Central memory CD8-positive, alpha-beta T cell (primary cell): ENCODE results near the gene PMIS2.
A peak's percentile ranks its signal among the peaks of the same experiment; 100 is the strongest.

Experiments used
- ATAC-seq: fragments of 150-1000 bp; cut with Tn5 transposase; replicated peaks from 2 replicates; pipeline ENCODE4 v1.10.0; 2022; ENCODE audit warnings: mild to moderate bottlenecking, moderate FRiP score, moderate number of reproducible peaks; ENCODE audit not compliant: poor library complexity, severe bottlenecking; ENCODE audit errors: extremely low read depth
- DNase-seq, 2 donors: peaks; one replicate each; pipeline ENCODE4 v3.0.0; 2021; ENCODE audit warnings: low spot score in 2 of 2
- H3K27ac Mint-ChIP-seq: one replicate; pipeline ENCODE4 v1.8.0; 2022; ENCODE audit warnings: low read depth, mild to moderate bottlenecking, moderate library complexity, mixed read lengths
- H3K27me3 Mint-ChIP-seq: one replicate; pipeline ENCODE4 v1.8.0; 2022; ENCODE audit warnings: mixed read lengths
- H3K36me3 Mint-ChIP-seq: one replicate; pipeline ENCODE4 v1.8.0; 2022; ENCODE audit warnings: mild to moderate bottlenecking, moderate library complexity, mixed read lengths; ENCODE audit not compliant: insufficient read depth
- H3K4me1 Mint-ChIP-seq: one replicate; pipeline ENCODE4 v1.8.0; 2022; ENCODE audit warnings: mixed read lengths
- H3K4me3 Mint-ChIP-seq: one replicate; pipeline ENCODE4 v1.8.0; 2022; ENCODE audit warnings: mild to moderate bottlenecking, moderate library complexity, mixed read lengths
- H3K9me3 Mint-ChIP-seq: one replicate; pipeline ENCODE4 v1.8.0; 2022; ENCODE audit warnings: mixed read lengths

PMIS2 gene

DNA sequence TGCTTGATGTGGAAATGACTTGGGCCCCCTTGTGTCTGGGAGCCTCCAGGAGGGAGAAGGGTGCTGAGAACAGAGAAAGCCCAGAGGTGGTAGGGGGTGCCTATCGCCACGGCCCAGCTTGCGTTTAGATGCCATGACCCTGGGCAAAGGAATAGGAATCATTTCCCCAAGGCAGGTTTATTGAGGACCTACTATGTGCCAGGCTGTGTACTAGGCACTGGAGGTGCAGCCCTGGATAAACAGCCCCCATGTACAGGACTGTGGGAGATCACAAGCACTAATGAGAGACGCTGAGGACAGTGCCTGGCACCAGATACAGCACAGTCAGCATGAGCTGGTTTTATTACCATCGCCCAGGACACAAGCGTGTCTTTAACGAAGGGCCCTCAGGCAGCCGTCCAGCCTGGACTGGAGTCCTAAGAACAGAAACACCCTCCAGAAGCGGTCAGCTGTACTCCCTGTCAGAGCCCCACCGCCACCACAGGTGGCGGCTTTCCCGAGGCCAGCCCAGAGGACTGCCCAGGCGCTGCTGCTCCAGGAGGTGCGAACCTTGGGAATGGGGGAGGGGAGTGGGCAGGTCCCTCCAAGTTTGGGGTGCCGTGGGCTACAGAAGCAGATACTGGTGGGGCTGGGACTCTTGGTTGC, 36.0 kb upstream of the PMIS2 start:
- no peak for DNase-seq
- Mint-ChIP-seq H3K9me3 (no peaks in the 10 kb centered on the region), H3K27me3 (no peaks in the 10 kb centered on the region), H3K4me1 (peaks cover 30% of the 10 kb centered on the region), H3K36me3 (peaks cover 8% of the 10 kb centered on the region), H3K4me3 (no peak overlapping the region), H3K27ac (peak overlapping the region; percentile 26)
- no peak for ATAC-seq

DNA sequence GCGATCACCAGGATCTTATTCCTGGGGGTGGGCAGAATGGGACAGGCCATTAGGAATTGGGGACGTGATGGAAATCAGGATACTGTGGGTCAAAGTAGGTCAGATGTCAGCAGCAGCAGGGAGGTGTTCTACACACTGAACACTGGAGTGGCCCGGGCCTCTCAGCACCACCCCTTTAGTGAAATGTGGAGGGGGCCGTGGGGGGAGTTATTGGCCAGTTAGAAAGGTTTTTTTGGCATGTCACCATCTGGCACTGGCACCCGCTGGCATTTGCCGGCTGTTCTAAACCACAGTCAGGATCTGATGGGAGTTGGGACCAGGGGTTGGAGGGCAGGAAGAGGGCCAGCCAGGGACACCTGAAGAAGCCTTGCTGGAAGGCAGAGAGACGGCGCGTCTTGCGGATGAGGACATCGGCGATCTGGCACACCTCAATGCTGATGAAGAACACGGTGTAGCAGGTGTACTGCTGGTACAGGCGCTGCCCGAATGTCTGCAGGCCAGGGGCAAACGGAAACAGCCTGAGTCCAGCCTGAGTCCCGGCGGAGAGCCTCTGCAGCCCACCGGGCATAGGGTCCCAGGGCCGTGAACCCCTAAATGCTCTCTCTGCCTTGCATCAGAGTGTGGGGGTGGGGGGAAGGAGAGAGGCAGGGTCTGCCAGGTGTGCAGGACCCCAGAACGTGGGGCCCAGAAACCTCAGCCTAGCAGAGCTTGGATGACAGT, 34.7 kb upstream of the PMIS2 start:
- ATAC-seq, result no peak
- Mint-ChIP-seq H3K27ac (no peak overlapping the region), H3K4me1 (peaks cover 22% of the 10 kb centered on the region), H3K9me3 (no peaks in the 10 kb centered on the region), H3K36me3 (peaks cover 6% of the 10 kb centered on the region), H3K4me3 (no peak overlapping the region), H3K27me3 (no peaks in the 10 kb centered on the region)
- DNase-seq, result no peak

DNA sequence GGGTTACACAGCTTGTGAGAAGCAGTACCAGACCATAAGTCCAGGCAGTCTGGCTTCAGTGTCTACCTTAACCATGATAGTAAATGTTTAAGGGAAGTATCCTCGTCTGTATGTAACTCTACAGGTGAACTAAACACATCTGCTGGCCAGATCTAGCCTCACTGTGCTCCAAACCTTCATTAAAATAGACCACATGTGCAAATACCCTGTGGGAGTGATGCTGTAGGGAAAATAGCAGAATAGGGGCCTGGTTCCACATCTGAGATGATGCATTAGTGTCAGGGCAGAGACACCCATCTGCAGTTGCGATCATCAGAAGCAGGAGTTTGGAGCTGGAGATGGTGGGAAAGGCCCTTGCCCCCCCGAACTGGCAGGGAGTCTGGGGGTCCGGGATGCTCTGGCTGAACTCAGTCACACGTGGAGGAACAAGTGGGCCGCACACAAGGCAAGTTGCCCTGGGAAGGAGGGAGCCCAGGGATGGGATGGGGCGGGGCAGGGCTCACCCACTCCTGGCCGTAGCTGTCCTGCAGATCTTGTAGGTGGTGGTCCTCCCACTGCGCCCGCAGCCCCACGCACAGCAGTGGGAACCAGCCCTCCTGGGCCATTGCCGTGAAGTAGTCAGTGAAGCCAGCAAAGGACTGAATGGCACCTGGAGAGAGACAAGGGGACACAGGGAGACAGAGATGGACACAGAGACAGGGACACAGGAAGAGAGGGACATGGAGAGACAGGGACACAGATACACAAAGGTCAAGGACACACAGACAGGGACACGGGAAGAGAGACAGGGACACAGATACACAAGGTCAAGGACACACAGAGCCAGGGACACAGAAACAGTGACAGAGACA, 33.2 kb upstream of the PMIS2 start:
- H3K9me3 Mint-ChIP-seq, result no peaks in the 10 kb centered on the region
- H3K36me3 Mint-ChIP-seq, result peaks cover 4% of the 10 kb centered on the region
- no peak overlapping the region for H3K27ac Mint-ChIP-seq
- DNase-seq (no peak), ATAC-seq (no peak)
- H3K4me1 Mint-ChIP-seq, result peaks cover 18% of the 10 kb centered on the region
- no peak overlapping the region for H3K4me3 Mint-ChIP-seq
- no peaks in the 10 kb centered on the region for H3K27me3 Mint-ChIP-seq

DNA sequence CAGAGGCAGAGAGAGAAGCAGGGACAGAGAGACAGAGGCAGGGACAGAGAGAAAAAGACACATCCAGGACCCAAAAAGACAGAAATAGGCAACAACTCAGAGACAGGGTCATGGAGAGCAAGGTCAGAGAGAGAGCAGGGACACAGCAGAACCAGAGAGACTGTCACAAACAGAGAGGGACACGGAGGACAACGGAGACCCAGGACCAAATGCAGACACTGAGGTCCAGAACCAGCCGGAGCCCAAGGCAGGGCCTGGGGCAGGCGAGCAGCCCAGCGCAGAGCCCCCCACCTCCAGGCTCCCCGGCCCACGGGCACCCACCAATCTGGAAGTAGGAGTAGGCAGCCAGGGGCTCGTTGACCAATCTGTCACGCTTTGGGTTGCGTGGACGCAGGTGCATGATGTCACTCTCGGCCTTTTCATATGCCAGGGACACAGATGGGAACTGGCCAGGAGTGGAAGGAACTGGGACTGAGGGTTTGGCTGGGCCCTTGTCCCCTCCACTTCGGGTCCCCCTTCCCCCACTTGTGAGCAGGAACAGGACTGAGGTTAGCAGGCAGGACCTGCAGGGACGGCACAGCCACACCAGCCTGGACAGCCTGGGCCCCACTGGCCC, 32.5 kb upstream of the PMIS2 start:
- H3K36me3 Mint-ChIP-seq, result peaks cover 4% of the 10 kb centered on the region
- DNase-seq (no peak), ATAC-seq (no peak)
- no peak overlapping the region for H3K27ac Mint-ChIP-seq
- H3K4me3 Mint-ChIP-seq, result no peak overlapping the region
- H3K27me3 Mint-ChIP-seq, result no peaks in the 10 kb centered on the region
- peaks cover 16% of the 10 kb centered on the region for H3K4me1 Mint-ChIP-seq
- H3K9me3 Mint-ChIP-seq, result no peaks in the 10 kb centered on the region

DNA sequence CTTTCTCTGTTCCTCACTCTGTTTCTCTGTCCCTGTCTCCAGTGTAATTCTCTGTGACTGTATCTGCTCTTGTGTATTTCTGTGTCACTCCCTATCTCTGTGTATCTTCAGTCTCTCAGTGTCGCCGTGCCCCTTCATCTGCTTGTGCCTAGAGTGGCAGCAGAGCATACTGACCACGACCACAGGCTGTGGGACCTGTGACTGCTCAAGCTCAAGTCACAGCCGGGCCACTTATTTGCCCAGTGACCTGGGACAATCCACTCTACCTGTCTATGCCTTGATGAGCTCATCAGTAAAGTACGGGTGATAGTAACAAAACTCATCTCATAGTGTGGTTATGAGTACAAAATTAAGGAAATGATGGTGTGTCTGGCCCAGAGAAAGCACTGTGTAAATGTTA, 31.9 kb upstream of the PMIS2 start:
- H3K27ac Mint-ChIP-seq, result no peak overlapping the region
- peaks cover 10% of the 10 kb centered on the region for H3K4me1 Mint-ChIP-seq

DNA sequence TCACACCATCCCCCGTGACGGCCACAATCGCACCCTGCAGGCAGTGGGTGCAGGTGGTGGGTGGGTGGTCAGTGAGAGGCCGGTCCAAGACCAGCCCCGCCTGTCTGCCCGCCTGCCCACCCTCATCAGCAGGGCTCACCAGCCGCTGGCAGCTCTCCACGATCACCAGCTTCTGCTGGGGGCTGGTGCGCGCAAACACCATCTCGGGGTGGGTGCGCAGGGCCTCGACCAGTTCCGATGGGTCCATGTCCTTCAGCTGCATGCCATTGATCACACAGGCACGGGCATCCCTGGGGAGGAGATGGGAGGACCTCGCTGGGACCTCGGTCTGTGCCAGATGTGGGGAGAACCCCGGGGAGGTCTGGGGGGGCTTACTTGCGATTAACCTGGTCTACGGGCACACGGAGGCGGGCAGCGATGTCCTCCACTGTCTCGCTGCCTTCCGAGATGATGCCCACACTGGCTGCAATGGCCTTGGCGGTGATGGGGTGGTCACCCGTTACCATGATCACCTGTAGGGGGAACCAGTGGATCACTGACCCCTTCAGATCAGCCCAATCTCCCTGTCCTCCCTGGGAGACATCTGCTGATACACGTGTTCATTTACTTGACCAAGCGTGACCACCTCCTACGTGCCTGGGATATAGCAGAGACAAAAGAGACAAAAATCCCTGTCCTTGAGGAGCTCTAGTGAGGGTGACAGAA, 30.5 kb upstream of the PMIS2 start:
- ATAC-seq, result no peak
- Mint-ChIP-seq H3K4me3 (no peak overlapping the region), H3K36me3 (peaks cover 2% of the 10 kb centered on the region), H3K9me3 (no peaks in the 10 kb centered on the region), H3K4me1 (peaks cover 5% of the 10 kb centered on the region), H3K27me3 (peaks cover 15% of the 10 kb centered on the region), H3K27ac (no peak overlapping the region)
- DNase-seq, result no peak

More for the DNA sequence above, 31.9 kb upstream of the PMIS2 start:
- H3K36me3 Mint-ChIP-seq, result peaks cover 4% of the 10 kb centered on the region
- H3K4me3 Mint-ChIP-seq, result no peak overlapping the region
- H3K27me3 Mint-ChIP-seq, result peaks cover under 1% of the 10 kb centered on the region
- no peak for ATAC-seq
- DNase-seq, result no peak
- H3K9me3 Mint-ChIP-seq, result no peaks in the 10 kb centered on the region

DNA sequence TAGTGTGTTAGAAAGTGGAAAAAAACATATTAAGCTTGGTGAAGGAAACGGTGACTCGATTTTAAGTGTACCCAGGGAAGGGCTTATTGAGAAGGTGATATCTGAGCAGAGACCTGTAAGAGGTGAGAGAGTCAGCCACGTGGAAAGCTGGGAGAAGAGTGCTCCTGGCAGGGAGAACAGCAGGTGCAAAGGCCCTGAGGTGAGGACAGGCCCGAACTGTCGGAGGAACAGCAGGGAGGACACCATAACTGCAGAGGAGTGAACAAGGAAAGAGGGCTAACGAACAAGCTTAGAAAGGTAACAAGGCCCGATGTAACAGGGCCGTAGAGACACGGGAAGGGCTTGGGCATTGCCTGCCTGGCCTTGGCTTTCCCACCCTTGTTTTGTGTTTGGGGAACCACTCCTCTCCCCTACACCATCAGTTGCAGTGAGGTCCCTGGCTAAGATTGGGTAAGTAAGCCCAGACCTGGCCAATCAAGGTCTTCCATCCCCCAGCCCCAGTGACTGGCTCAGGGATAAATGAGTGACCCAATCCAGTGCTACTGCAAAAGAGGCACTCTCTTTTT, 29.9 kb upstream of the PMIS2 start:
- Mint-ChIP-seq H3K4me1 (peaks cover 5% of the 10 kb centered on the region), H3K27ac (no peak overlapping the region), H3K27me3 (peaks cover 21% of the 10 kb centered on the region), H3K36me3 (peaks cover 2% of the 10 kb centered on the region), H3K4me3 (no peak overlapping the region), H3K9me3 (no peaks in the 10 kb centered on the region)
- no peak for DNase-seq
- ATAC-seq, result no peak

DNA sequence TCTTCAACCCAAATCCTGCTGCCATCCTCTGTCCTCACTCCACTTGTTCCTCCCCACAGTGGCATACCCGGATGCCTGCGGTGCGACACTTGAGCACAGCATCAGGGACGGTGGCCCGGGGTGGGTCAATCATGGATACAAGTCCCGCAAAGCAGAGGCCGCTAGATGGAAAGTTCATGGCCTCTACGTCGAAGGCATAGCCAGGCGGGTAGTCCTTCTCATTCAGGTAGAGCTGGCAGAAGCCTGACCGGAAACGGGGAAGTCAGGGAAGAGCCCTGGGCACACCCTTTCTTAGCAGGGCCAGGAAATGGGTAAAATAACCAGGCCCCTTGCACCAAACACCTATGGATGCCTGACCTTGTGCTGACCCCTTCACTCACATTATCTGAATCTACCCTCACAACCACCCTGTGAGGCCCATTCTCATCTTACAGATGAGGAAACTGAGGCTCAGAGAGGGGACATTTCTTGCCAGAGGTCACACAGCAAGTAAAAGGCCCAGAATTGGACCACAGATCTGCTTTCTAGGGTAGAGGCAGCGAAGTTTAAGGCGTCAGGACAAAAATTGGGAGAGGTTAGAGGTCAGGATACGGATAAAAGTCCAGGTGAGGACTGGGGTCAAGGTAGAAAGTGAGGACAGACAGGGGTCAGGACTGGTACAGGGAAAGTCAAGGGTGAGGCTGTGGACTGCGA, 29.0 kb upstream of the PMIS2 start:
- Mint-ChIP-seq H3K27me3 (peaks cover 30% of the 10 kb centered on the region), H3K27ac (no peak overlapping the region), H3K4me1 (peaks cover 5% of the 10 kb centered on the region), H3K36me3 (peaks cover 2% of the 10 kb centered on the region), H3K4me3 (peak overlapping the region; percentile 58), H3K9me3 (no peaks in the 10 kb centered on the region)
- DNase-seq, result no peak
- ATAC-seq, result no peak

DNA sequence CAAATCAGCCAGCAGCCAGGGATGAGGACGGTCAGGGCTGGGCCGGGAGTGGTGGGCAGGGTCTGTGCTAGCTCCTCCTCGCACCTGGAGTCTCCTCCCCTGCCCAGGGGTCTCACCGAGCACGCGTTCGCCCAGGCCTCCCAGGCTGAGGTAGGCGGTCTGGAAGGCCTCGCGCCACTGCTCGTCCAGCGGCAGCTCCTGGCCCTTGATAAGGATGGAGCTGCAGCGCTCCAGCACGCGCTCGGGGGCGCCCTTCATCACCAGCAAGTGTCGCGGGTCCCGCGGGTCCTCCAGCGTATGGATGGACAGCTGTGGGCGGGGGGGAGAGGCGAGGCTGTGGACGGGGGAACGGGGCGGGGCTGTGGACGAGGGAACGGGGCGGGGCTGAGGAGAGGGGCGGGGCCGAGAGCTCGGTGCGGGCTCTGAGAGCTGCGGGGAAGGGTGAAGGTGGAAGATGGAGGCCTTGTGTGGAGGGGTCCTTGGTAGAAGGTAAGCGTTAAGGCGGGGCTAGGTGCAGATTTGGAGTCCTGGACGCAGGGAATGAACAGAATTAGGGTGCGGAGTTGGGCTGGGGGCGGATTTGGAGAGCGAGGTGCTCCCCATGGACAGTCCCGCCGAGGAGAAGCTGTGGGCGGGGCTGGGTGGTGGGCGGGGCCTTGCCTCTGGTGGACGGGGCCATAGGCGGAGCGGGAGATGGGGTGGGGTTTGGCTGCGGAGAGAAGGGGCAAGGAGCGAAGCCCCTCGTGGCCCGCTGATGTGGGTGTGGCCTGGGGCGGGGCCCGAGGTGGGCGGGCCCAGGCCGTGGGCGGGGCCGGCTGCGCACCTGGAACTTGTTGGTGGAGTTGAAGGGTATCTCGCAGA, 28.2 kb upstream of the PMIS2 start:
- Mint-ChIP-seq H3K4me1 (peaks cover 5% of the 10 kb centered on the region), H3K9me3 (no peaks in the 10 kb centered on the region), H3K36me3 (peaks cover 2% of the 10 kb centered on the region), H3K27me3 (peaks cover 38% of the 10 kb centered on the region), H3K4me3 (peak overlapping the region; percentile 58), H3K27ac (no peak overlapping the region)
- DNase-seq (no peak), ATAC-seq (no peak)

DNA sequence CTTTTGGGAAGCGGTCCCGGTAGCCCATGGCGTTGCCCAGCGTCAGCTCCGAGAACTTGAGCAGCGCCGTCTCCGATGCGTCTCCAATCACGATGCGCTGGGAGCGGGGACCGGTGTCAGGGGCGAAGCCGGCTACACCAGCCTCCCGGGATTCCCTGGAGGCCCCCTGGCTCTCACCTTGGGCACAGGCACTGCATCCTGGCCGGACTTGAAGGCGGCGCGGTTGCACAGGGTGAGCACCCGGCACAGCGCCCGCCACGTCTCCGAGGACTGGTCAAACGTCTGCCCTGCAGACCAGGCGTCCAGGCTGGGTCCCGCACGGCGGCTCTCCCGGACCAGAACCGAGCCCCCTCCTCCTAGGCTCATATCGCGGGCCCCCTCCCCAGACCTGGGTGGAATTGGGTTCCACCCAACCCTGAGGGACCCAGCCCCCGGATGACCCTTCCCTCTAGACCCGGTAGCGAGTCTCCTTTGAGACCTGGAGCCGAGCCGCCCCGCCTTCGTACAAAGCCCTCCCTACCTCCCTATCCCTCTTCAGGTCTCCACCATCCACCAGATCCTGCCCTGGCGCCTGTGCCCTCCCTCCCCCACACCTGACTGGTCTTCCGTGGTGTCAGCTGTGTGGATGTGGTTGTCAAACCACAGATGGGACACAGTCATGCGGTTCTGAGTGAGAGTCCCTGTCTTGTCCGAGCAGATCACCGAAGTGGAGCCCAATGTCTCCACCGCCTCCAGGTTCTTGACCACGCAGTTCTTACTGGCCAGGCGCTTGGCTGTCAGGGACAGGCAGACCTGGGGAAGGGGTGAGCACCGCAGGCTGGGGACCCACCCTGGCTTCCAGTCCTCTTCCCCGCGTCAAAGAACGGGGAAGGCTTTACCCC, 27.3 kb upstream of the PMIS2 start:
- Mint-ChIP-seq H3K4me1 (peaks cover 5% of the 10 kb centered on the region), H3K27ac (no peak overlapping the region), H3K27me3 (peaks cover 47% of the 10 kb centered on the region), H3K9me3 (no peaks in the 10 kb centered on the region), H3K4me3 (no peak overlapping the region), H3K36me3 (no peaks in the 10 kb centered on the region)
- DNase-seq (no peak), ATAC-seq (no peak)
